ENCODE results near the gene TNFRSF13B. TPM values are rescaled to one million over a fixed set of nuclear protein-coding genes. Genes with fewer than 3 reads are reported as not detected.
"Not testable (repeated sequence)": the region's sequence is repeated elsewhere in the genome, so short reads cannot be mapped to it uniquely, and the experiment has no call there.

The TNFRSF13B gene
- total RNA-seq, 2 donors from 2014 or later, result 0.97 to 1.6 TPM

DNA sequence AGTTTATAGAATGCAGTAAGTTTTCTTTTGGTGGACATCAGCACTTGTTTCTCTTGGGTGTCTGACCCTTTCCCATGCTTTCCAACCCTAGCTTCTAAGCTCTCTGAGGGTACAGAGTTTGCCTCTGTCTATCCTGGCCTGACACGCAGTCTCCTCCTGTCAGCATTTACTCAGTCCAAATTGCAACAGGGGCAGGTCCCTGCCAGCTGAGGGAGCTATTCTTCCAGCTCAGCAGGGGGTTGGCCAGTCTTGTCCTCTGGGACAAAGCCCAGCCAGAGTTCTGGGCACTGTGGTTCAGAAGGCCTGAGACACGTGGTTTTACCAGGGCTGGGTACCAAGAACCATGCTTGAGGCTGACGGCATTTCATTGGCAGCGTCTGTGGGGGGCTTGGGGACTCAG lies 38.1 kb upstream of the TNFRSF13B start:
- not testable (repeated sequence) for H3K36me3 ChIP-seq (ENCODE audit: control insufficient read depth, insufficient read depth, low read length); H3K9me3 Mint-ChIP-seq; H3K9me3 ChIP-seq (ENCODE audit: control insufficient read depth, low read length); H3K4me1 Mint-ChIP-seq; H3K27ac ChIP-seq (ENCODE audit: low read depth, low read length); H3K4me1 ChIP-seq (ENCODE audit: control insufficient read depth, insufficient read depth, low read length); H3K9ac ChIP-seq (ENCODE audit: extremely low read depth, low read length, poor library complexity, severe bottlenecking); H3K36me3 Mint-ChIP-seq (ENCODE audit: low read depth); H3K27ac Mint-ChIP-seq; H3K27me3 Mint-ChIP-seq (ENCODE audit: insufficient read depth); H3K4me3 ChIP-seq (ENCODE audit: low read length); DNase-seq; H3K27me3 ChIP-seq (ENCODE audit: control insufficient read depth, insufficient read depth, low read length, poor library complexity, severe bottlenecking); H3K4me3 Mint-ChIP-seq
- TF ChIP-seq, protein P1, sequence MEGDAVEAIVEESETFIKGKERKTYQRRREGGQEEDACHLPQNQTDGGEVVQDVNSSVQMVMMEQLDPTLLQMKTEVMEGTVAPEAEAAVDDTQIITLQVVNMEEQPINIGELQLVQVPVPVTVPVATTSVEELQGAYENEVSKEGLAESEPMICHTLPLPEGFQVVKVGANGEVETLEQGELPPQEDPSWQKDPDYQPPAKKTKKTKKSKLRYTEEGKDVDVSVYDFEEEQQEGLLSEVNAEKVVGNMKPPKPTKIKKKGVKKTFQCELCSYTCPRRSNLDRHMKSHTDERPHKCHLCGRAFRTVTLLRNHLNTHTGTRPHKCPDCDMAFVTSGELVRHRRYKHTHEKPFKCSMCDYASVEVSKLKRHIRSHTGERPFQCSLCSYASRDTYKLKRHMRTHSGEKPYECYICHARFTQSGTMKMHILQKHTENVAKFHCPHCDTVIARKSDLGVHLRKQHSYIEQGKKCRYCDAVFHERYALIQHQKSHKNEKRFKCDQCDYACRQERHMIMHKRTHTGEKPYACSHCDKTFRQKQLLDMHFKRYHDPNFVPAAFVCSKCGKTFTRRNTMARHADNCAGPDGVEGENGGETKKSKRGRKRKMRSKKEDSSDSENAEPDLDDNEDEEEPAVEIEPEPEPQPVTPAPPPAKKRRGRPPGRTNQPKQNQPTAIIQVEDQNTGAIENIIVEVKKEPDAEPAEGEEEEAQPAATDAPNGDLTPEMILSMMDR (conservative IDR thresholded peaks at IDR 0.05), result peak; percentile 13
- WGBS, 2 experiments (ENCODE audit: insufficient coverage in 1 of 2, insufficient read length in 1 of 2), result 75% methylated on average over 1 of the region's 4 CpGs; no CpG with 5 or more reads in 1 of the 2 experiments

DNA sequence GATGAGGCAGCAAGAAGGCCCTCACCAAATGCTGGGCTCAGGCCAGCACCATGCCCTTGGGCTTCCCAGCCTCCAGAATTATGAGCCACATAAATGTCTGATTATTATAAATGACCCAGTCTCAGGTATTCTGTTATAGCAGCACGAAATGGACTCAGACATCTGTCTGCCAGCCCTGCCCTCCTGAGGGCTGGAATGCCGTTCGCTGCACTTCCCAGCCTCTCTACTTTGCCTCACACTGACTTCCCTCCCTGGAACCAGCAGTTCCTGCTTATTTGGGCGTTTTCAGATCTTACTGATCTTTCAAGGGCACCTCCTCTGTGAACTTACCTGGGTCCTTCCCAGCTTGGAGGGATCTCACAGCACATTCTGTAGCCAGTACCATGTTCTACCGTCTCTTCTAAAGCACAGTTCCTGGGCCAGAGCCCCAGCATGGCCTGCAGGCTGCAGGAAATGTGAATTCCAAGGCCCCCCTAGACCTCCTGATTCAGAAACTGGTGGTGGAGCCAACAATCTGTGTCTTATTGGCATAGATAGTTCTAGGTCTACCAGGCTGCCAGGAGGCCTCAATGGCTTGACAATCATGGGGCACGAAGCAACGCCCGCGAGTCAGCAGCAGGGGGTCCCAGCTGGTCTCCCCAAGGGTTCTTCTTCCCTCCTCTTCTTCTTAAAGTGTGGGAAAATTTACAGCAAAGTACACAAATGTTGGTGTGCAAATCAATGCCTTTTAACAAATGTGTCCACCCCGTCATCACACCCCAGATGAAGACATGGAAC lies 36.9 kb upstream of the TNFRSF13B start:
- H3K4me3 ChIP-seq (ENCODE audit: low read length); H3K27ac Mint-ChIP-seq; H3K9me3 Mint-ChIP-seq; H3K9me3 ChIP-seq (ENCODE audit: control insufficient read depth, low read length); H3K36me3 Mint-ChIP-seq (ENCODE audit: low read depth); H3K4me1 ChIP-seq (ENCODE audit: control insufficient read depth, insufficient read depth, low read length); H3K27ac ChIP-seq (ENCODE audit: low read depth, low read length); H3K36me3 ChIP-seq (ENCODE audit: control insufficient read depth, insufficient read depth, low read length); H3K4me3 Mint-ChIP-seq; H3K27me3 ChIP-seq (ENCODE audit: control insufficient read depth, insufficient read depth, low read length, poor library complexity, severe bottlenecking); H3K27me3 Mint-ChIP-seq (ENCODE audit: insufficient read depth); H3K9ac ChIP-seq (ENCODE audit: extremely low read depth, low read length, poor library complexity, severe bottlenecking); DNase-seq: not testable (repeated sequence)
- H3K4me1 Mint-ChIP-seq, result peaks cover 14% of the 10 kb centered on the region
- 91 to 94% methylated on average over 5 to 10 of the region's 10 CpGs for WGBS, 2 experiments (ENCODE audit: insufficient coverage in 1 of 2, insufficient read length in 1 of 2)

DNA sequence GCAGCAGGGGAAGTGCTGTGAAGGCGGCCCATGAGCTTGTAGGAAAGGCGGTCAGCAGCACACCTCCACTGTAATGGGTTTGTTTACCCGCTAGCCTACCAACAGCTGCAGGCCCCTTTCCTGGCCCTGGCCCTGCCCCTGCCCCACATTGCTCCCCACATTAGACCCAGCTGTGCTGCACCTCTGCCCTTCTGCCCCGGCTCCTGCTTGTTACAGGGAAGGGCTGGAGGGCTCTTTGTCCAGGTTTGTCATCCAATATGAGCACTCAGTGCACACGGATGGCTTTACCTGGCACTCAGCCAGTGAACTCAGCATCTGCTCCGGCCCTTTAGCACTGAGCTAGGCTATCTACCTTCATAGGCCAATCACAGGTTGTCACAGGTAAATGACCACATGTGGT lies 36.0 kb upstream of the TNFRSF13B start:
- not testable (repeated sequence) for H3K4me3 ChIP-seq (ENCODE audit: low read length); H3K9ac ChIP-seq (ENCODE audit: extremely low read depth, low read length, poor library complexity, severe bottlenecking); H3K27ac Mint-ChIP-seq; H3K9me3 ChIP-seq (ENCODE audit: control insufficient read depth, low read length); H3K27me3 ChIP-seq (ENCODE audit: control insufficient read depth, insufficient read depth, low read length, poor library complexity, severe bottlenecking); DNase-seq; H3K36me3 Mint-ChIP-seq (ENCODE audit: low read depth); H3K9me3 Mint-ChIP-seq; H3K27ac ChIP-seq (ENCODE audit: low read depth, low read length); H3K27me3 Mint-ChIP-seq (ENCODE audit: insufficient read depth); H3K36me3 ChIP-seq (ENCODE audit: control insufficient read depth, insufficient read depth, low read length); H3K4me3 Mint-ChIP-seq; H3K4me1 ChIP-seq (ENCODE audit: control insufficient read depth, insufficient read depth, low read length)
- WGBS, 2 experiments (ENCODE audit: insufficient coverage in 1 of 2, insufficient read length in 1 of 2), result 100% methylated on average over 1 of the region's 6 CpGs; no CpG with 5 or more reads in 1 of the 2 experiments
- H3K4me1 Mint-ChIP-seq, result peaks cover 16% of the 10 kb centered on the region

DNA sequence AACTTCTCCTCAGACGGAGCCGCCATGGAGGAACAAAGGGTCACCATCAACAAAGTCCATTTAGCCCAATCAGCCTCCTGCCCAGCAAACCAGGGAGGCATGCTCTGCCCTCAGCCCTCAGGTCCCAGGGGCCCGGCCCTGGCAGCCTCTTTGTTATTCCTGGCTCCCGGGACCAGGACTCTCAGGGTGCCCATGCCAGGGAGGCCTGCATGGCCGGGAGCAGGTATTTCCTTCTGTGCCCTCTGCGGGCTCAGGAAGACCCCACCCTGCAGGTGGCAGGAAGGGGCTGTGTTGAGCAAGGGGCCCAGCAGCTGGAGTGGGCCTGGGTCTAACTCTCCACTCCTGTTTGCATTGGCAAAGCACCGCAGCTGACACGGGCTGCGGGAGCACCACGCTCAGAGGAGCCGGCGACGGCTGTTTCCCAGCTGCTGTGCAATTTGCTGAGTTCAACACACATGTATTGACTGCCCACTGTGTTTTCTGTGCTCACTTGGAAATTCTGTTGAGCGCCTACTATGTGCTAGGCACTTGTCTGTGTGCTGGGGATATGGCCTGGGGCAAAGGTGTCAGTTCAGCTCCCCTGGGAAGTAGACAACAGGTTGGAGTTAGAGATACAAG lies 33.2 kb upstream of the TNFRSF13B start:
- H3K9me3 Mint-ChIP-seq; H3K27me3 ChIP-seq (ENCODE audit: control insufficient read depth, insufficient read depth, low read length, poor library complexity, severe bottlenecking); DNase-seq; H3K36me3 Mint-ChIP-seq (ENCODE audit: low read depth); H3K4me1 ChIP-seq (ENCODE audit: control insufficient read depth, insufficient read depth, low read length); H3K4me3 ChIP-seq (ENCODE audit: low read length); H3K9ac ChIP-seq (ENCODE audit: extremely low read depth, low read length, poor library complexity, severe bottlenecking); H3K9me3 ChIP-seq (ENCODE audit: control insufficient read depth, low read length); H3K36me3 ChIP-seq (ENCODE audit: control insufficient read depth, insufficient read depth, low read length); H3K27ac ChIP-seq (ENCODE audit: low read depth, low read length); H3K27me3 Mint-ChIP-seq (ENCODE audit: insufficient read depth); H3K4me3 Mint-ChIP-seq: not testable (repeated sequence)
- Mint-ChIP-seq H3K4me1 (peaks cover 16% of the 10 kb centered on the region), H3K27ac (peak overlapping the region; percentile 29)
- WGBS, 2 experiments (ENCODE audit: insufficient coverage in 1 of 2, insufficient read length in 1 of 2), result 90 to 97% methylated on average over 8 to 12 of the region's 14 CpGs

All from endodermal cell (in vitro differentiated cells).